Tibial nerve (tissue), 4 donors: ENCODE results near the gene DROSHA. TPM values are rescaled to one million over a fixed set of nuclear protein-coding genes. Genes with fewer than 3 reads are reported as not detected.

Source experiments
- DNase-seq, 2 donors: peaks; one replicate each; pipeline ENCODE4 v3.0.0-alpha.2; 2019; ENCODE audit warnings: low spot score in 2 of 2
- H3K27ac ChIP-seq, 4 donors: fragments of 200-600 bp; sonication (generic) in 3 of 4; one replicate each; pipeline ENCODE4 v1.5.1; 2017 to 2019; ENCODE audit warnings: mild to moderate bottlenecking in 1 of 4
- H3K27me3 ChIP-seq, 2 donors: fragments of 200-600 bp; sonication (generic) in 1 of 2; one replicate each; pipeline versions ENCODE4 v1.5.1 to v1.6.0; 2017 to 2019
- H3K36me3 ChIP-seq, 3 donors: fragments of 200-600 bp; sonication (generic); one replicate each; pipeline ENCODE4 v1.5.1; 2018 to 2019
- H3K4me1 ChIP-seq, 4 donors: fragments of 200-600 bp; sonication (generic) in 3 of 4; one replicate each; pipeline ENCODE4 v1.5.1; 2017 to 2019
- H3K4me3 ChIP-seq, 4 donors: fragments of 200-600 bp; sonication (generic) in 3 of 4; one replicate each; pipeline ENCODE4 v1.5.1; 2017 to 2019; ENCODE audit warnings: mild to moderate bottlenecking in 1 of 4, moderate library complexity in 1 of 4
- H3K9me3 ChIP-seq, 4 donors: fragments of 200-600 bp; sonication (generic) in 3 of 4; one replicate each; pipeline ENCODE4 v1.5.1; 2017 to 2019
- CTCF ChIP-seq, 5 experiments: fragments of 200-600 bp in 3 of 5; fragments of 450-650 bp in 2 of 5; sonication (generic) in 3 of 5; IDR thresholded peaks; one replicate each; pipeline ENCODE4 v1.5.1; 2016 to 2019; ENCODE audit warnings: antibody characterized with exemption in 5 of 5, mild to moderate bottlenecking in 3 of 5, moderate library complexity in 2 of 5
- EP300 ChIP-seq, 2 donors: sonication (generic); formaldehyde crosslinking; IDR thresholded peaks; one replicate each; pipeline ENCODE4 v1.6.1; 2017; ENCODE audit warnings: antibody characterized with exemption in 2 of 2, mild to moderate bottlenecking in 1 of 2
- POLR2A ChIP-seq, 2 donors: fragments of 450-650 bp; IDR thresholded peaks; one replicate each; pipeline ENCODE4 v1.6.1; 2017; ENCODE audit warnings: antibody characterized with exemption in 2 of 2, mild to moderate bottlenecking in 2 of 2, moderate library complexity in 2 of 2
- WGBS, 2 donors: methylation state at CpG; one replicate each; pipeline ENCODE4 v1.1.5; 2018; 5-methylcytosine and 5-hydroxymethylcytosine counted together
- total RNA-seq, 4 donors: library from RNA; depleted of rRNA; stranded (reverse); fragments of >200 nt; gene quantifications; one replicate each; pipeline ENCODE4 v1.1.0, GENCODE V29; 2016

Gene DROSHA
- total RNA-seq, 4 donors from 2014 or later, result 53.0 to 65.9 (median 59.6) TPM

DNA sequence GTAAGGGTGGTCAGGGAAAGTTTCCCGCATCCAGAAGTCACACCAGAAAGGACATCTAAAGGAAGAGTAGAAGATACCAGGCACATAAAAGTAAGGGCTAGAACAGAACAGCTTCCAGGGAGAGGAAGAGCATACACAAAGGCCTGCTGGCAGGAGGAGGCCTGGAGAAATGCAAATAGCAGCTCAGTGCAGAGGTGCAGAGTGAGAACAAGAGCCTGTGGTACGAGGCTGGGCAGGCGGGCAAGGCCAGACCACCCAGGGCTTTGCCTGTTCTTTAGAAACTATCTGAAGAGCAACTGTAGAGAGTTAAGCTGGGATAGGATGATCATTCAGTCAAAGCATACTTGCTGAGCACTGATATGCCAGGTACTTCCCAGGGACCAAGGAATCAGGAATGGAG is 115.3 kb downstream of the DROSHA start:
- Histone ChIP-seq H3K9me3 (no peaks in the 10 kb centered on the region), H3K27me3 (no peaks in the 10 kb centered on the region), H3K36me3 (peaks cover 0 to 80% (median 4%) of the 10 kb centered on the region in 3 donors), H3K27ac (no peak overlapping the region), H3K4me1 (no peaks in the 10 kb centered on the region), H3K4me3 (no peak overlapping the region)
- DNase-seq, result no peak
- TF ChIP-seq EP300 (IDR thresholded peaks at IDR 0.05), result no peak
- no peak for TF ChIP-seq POLR2A (IDR thresholded peaks at IDR 0.05)
- no peak for TF ChIP-seq CTCF (IDR thresholded peaks at IDR 0.05)
- 88 to 89% methylated on average over 3 of the region's 3 CpGs for WGBS, 2 donors

DNA sequence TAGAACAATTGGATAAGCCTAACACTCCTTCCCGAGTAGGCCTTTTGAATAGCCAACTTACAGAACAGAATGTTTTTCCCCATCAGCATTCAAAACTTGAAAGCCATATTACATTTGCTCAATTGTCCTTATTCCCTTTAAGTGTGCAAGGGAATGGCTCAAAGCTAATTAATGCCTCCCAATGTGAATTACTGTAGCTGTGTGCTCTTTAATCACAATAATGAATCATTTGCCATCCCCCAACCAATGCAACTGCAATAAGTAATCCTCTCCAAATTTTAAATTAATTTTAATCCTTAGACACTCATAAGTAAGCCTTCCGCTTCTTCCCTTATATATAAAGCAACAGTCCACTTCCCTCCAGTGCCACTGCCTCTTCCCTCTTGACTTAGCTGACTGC is 115.9 kb downstream of the DROSHA start:
- Histone ChIP-seq H3K27ac (no peak overlapping the region), H3K4me1 (no peaks in the 10 kb centered on the region), H3K9me3 (no peaks in the 10 kb centered on the region), H3K4me3 (no peak overlapping the region), H3K27me3 (no peaks in the 10 kb centered on the region), H3K36me3 (peaks cover 0 to 78% (median 3%) of the 10 kb centered on the region in 3 donors)
- DNase-seq, result no peak
- TF ChIP-seq POLR2A (IDR thresholded peaks at IDR 0.05) (no peak), CTCF (IDR thresholded peaks at IDR 0.05) (no peak), EP300 (IDR thresholded peaks at IDR 0.05) (no peak)
- 88 to 89% methylated on average over 2 of the region's 2 CpGs for WGBS, 2 donors

- no peak for TF ChIP-seq CTCF (IDR thresholded peaks at IDR 0.05)
- TF ChIP-seq EP300 (IDR thresholded peaks at IDR 0.05), result no peak
- no peak for TF ChIP-seq POLR2A (IDR thresholded peaks at IDR 0.05)
- Histone ChIP-seq H3K9me3 (no peaks in the 10 kb centered on the region), H3K36me3 (peaks cover 0 to 77% (median 0%) of the 10 kb centered on the region in 3 donors), H3K4me1 (no peaks in the 10 kb centered on the region), H3K27me3 (no peaks in the 10 kb centered on the region), H3K27ac (no peak overlapping the region), H3K4me3 (no peak overlapping the region)
- DNase-seq, result no peak
- WGBS, 2 donors, result 78 to 83% methylated on average over 6 of the region's 6 CpGs
Measured at GRCh38 chr5:31415009-31415923, 116.6 kb downstream of the DROSHA start.

DNA sequence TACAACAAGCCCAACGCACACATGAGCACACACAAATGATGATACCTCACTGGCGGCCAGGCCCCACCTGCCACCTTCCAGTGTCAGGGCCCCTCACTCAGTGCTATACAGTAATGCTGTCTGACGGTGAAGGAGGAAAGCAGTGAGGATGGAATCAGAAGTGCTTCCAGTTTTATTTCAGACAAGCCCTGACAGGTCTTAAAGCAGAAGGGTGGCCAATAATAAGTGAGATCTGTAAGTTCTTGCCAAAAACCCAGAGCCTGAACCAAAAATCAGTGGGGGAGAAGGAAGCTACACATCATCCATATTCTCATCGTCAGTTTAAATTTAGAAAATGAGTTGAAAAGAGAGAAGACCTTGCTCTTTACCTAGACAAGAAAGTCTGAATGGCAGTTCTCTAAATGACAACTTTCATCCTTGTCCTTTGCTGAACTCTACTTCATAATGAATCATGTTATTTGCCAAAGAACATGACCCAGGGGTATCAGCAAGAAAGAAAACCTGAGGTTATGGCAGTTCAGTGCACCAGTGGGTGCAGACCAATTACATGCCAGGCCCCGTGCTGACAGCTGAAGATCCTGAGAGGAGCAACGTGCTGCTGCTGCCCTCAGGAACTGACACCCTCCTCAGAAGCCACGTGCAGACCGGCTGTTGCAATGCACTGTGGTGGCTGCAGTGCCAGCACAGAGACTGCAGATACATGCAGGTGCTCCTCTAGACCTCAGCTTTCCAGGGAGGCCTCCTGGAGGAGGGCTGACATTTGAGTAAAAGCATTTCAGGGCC is 118.7 kb downstream of the DROSHA start:
- 76 to 83% methylated on average over 8 of the region's 8 CpGs for WGBS, 2 donors
- no peaks in the 10 kb centered on the region for H3K27me3 ChIP-seq

More for the DNA sequence above, 118.7 kb downstream of the DROSHA start:
- no peaks in the 10 kb centered on the region for H3K9me3 ChIP-seq
- no peak overlapping the region for H3K4me3 ChIP-seq
- DNase-seq, result no peak
- TF ChIP-seq POLR2A (IDR thresholded peaks at IDR 0.05) (no peak), CTCF (IDR thresholded peaks at IDR 0.05) (no peak), EP300 (IDR thresholded peaks at IDR 0.05) (no peak)
- H3K4me1 ChIP-seq, result no peaks in the 10 kb centered on the region
- H3K36me3 ChIP-seq, result peaks cover 0 to 62% (median 0%) of the 10 kb centered on the region in 3 donors
- no peak overlapping the region for H3K27ac ChIP-seq
